NCI-H748 treated with DMSO at 0.1 percent for 48 hours (cell line): ENCODE measurements around the gene TGFBR2.
"Not testable (repeated sequence)": the region's sequence is repeated elsewhere in the genome, so short reads cannot be mapped to it uniquely, and the experiment has no call there.

Experiments
- DNase-seq: peaks from one replicate; lab custom pipeline; 2025; lab: John Stamatoyannopoulos, UW

The TGFBR2 gene

DNA sequence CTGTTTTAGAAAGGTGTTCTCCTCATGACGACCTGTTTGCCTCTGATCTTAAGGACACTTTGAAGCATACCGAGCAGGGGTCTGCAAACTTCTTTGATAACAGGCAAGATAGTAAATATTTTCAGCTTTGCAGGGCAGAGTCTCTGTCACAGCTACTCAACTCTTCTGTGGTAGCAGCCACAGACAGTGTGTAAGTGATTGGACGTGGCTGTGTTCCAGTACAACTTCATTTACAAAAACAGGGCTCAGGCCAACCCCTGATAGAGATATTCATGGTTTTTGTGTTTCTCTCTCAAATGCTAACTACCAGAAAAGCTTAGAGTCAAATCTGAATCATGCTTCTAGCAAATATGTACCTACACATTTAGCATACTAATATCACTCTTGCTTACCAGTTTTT, 51.5 kb downstream of the TGFBR2 start:
- DNase-seq = no peak

DNA sequence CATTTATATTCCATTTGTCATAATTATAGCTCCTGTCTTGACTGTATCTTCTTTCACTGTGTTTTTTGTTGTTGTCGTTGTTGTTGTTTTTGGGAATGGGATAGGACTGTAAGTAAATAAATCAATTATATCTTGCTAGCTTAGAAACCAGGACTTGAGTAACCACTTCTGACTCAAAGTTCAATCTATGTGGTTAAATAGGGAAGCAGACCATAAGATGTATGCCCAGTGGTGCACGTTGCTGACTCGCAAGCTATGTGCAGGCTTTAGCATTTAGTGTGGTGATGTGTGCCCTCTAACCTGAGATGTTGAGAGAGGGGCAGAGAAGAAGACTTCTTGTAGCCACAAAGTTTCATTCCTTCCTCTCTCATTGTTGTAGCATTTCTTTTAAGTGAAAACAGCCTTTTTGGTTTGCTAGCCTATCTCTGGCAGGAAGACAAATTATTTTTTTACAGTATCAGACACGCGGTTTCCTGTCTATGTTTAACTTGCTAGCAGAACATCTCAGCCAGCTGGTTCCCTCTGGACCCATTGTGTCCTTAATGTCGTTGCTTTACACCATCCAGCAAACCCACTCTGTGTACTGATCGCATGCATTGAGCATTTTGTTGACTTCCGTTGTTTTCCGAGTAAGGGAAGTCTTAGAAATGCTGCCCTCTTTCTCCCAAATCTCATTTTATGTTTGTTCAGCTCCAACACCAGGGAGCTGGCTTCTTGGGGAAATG, 52.1 kb downstream of the TGFBR2 start:
- no peak for DNase-seq

DNA sequence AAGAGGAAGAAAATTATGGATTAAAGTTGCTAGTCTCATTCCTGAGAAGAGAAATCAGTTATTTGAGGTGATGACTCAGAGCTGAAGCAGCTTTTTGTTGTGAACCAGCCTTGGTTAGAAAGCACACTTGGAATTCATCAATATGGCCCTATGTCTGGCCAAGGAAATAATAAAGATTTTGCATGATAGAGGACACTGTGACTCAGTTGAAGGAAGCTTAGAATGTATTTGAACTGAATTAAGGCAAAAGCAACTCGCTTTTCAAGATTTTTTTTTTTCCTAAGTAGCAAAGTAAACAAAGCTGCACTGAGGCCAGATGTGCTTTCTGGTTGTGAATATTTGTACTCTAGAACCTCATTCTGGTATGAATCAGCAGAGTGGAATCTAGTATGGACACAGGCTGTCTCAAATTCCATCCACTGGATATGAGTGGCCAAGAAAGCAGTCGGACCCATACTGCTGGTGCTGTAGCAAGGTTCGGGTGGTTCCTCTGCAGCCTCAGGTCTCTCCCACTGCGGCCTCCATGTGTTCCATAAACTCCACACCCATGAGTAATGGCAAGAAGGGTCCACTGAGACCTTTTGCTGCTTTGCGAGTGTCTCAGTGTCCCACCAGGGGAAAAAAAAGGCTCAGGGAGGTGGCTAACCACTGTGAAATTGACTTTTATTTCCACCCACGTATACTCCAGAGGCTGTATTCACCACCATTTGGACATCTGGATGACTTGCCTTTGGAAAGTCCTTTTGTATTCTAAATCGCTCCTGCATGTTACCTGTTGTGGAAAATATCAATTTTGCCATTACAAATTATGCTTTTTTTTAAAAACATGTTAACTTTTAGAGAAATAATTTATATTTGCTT, 53.1 kb downstream of the TGFBR2 start:
- DNase-seq = no peak

DNA sequence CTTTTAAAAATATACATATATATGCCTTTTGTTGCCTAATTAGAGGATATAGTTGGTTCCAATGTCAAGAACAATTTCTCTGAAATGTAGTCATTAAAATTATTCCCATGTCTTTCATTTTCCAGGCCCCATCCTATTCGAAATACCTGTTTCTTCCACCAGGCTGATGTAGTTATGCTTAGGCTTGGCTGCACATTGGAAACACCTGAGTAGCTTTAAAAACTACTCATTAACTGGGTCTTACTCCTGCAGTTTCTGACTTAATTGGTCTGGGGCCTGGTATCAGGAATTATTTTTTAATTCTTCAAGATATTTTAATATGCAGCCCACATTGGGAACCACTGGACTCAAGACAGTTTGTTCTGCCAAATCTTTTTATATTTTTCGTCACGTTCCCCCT, 53.7 kb downstream of the TGFBR2 start:
- no peak for DNase-seq

DNA sequence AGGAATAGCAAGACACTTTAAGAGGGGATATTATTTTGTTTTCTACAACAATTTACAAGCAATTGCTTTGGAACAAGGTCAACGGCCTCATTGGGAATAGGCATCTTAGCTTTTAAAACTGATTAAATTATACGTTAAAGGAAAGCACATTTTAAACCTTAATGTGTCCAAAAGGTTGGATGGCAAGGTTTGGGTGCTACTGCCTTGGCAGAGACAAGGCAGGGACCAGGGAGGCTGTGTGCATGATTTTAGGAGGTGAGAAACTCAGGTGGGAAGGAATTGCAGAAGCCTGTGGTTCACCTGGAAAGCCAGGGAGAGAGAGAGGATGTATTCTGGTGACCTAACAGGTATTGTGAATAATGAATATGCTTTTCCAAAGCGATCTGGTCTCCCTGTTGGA, 54.3 kb downstream of the TGFBR2 start:
- no peak for DNase-seq

DNA sequence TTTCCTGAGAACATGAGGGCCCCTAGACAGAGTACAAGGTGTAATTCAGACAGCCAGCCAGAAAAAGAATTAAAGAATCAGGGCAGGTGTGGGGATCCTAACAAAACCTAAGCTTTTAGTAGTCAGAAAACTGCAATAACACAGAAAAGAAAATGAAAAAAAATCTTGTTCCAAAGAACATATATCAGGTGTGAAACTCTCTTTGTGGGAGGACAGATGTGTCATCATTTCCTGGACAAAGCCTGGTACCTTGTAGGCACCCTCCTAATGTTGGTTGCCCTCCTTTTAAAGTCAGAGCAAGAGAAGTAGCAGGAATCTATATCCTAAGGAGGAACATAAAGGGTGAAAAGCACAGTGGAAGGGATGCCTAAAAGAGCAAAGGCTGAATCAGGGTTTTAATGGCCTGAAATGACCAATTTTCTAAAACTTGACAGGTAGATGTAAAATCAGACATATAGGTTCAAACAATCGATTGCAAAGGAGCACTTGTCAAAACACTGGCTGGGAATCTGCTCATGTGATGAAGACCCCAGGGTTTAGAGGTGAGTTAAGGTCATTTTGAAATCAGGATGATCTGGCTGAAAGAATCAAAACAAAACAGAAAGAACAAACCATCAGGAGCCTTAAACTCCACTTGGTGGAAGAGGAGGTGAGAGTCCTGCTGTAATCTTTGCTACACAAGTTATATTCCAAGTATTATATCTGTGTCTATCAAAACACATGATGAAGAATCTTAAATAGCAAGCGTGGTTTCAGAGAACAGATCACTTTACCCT, 54.9 kb downstream of the TGFBR2 start:
- DNase-seq = no peak

DNA sequence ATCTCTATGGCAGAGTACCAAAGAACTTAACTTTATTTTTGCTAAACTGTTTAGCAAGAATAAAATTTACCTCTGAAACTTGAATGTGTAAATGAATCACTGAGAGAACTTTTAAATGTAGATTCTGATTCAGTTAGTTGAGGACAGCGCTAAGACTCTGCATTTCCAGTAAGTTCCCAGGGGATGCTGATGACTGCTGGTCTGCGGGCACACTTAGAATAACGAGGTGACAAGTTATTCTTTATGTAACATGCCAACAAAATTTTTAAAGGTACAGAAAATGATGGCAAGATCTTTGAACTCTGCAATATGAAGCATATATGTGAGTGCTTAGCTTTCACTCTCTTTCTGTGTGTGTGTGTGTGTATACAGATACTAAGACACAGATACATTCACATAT, 56.4 kb downstream of the TGFBR2 start:
- DNase-seq = no peak

DNA sequence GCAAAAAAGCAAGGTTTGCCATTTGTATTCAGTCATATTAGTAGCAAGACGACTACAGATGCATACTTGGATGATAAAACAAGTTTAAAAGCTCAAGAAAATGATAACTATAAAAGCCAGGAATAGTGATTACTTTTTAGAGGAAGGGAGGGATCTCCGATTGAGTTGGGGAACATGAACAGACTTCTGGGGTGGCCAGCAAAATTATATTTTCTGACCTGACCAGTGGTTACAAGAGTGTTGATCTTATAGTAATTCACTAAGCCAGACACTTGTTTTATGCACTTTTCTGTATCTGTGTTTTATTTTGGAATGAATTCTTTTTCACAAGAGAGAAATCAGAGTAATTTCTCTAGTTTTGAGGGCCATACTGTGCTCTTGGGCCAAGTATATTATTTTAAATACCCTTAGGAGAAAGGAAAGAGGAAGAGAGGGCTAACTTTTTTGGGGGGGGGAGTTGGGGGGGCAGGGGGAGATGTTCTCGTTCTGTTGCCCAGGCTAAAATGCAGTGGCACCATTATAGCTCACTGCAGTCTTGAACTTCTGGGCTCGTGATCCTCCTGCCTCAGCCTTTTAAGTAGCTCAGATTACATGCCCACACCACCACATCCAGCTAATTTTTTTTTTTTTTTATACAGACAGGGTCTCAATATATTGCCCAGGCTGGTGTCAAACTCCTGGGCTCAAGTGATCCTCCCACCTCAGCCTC, 57.3 kb downstream of the TGFBR2 start:
- DNase-seq = no peak

DNA sequence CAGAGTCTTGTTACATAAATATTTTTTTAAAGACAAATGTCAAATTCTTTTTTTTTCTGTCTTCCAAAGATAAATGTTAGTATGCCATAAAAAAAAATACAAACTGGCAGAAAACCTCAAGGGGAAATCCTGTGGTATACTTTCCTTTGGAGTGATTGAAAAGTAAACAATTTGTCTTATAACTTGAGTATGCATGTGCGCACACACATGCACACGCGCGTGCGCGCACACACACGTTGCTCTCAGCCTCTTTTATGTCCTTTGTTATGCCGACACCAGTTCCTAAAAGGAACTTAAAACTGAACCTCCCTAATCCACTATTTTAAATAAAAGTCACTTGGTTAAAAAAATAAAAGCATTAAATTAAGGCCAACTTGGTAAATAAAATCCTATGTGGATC, 58.1 kb downstream of the TGFBR2 start:
- DNase-seq = no peak

DNA sequence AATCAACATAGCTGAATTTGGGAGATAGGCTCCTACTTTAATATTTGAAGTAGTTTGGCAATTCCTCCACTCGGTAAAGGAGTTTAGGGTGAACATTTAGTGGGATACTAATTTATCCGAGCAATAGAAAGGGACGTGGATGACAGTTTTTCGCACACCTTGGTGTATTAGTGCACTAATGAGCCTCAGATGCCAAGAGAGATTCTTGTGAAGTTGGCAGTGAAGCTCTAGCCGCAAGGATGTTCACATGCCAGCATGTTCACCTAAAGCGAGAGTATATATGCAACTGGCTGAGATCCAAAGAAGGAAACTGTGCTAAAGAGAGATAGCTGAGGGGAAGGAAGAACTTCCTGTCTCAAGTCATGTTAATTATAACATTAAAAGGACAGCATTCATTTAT, 58.5 kb downstream of the TGFBR2 start:
- DNase-seq = no peak

DNA sequence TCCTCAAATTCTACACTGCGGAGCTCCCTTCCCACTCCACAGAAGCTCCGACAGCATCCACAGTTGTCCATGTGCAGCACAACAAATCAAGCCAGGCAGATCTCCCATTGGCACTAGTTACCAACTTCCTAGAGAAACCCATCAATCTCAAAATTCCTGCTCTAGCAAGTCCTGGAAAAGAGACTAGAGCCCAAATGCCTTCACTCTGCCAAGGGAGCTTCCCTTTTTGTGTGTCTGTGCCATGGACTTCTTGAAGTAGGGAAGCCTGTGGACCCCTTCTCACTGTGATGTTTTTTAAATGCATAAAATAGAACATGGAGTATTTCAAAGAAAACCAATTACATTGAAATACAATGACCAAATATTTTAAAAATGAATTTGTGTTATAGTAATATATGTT, 59.1 kb downstream of the TGFBR2 start:
- no peak for DNase-seq

DNA sequence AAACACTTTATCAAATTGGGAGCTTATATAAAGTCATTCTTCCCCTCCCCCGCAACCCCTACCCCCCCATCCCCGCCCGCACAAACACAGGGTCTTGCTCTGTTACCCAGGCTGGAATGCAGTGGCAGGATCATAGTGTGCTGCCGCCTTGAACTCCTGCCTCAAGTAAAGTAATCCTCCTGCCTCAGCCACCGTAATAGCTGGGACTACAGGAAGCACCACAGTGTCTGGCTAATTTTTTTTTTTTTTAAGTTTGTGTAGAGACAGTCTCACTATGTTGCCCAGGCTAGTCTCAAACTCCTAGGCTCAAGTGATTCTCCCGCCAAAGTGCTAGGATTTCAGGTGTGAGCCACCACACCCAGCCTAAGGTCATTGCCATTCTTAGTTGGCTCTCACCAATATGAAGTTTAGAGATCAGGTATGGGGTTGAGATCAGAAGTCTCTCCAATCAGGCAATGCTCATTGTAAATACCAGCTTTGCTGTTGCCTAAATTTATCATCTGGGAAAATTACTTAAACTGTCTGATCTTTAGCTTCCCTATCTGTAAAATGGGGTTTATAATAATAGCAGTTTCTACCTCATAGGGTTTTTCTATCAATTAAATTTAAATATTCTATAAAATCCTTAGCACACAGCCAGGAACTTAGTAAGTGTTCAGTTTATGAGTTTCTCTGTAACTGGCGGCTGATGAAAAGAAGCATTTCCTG, 60.3 kb downstream of the TGFBR2 start:
- DNase-seq = no peak

DNA sequence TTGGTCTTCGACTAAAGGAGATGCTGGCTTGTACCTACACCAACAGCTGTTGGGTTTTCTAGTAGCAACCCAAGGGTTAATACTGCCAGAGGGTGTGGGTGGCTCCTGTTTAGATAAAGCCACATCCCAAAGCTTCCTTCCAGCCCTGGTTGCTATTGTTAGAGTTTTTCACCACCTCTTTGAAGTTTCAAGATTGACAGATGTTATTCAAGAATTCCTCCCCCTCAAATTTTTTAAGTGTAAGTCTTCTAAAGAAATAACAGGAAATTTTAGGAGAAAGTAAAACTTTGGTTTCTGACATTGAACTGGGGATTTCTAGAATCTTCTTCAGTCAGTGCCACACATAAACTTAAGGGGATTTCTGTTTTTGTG, 60.9 kb downstream of the TGFBR2 start:
- DNase-seq = no peak

DNA sequence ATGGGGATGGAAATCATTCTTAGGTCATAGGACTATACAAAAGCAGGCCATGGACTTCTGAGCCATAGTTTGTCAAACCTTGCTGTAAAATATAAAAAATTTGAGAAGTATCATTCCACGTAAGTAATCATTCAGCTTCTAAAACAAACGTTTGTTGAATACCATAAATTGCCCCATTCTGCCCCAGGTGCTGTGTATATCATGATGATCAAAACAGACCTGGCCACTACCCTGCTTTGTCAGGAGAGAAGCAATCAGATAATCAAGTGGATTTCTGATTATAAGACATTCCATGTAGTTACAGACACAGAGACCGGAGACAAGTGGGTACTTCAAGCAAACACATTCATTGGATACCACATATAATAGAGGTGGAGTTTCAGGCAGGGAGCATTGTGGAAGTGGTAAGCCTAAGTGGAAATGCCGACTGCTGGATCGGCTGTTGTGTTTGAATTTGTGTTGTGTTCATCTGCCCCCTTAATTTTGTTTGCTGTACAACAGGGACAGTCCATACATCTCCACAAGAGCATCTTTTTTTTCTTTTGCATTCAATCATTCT, 61.7 kb downstream of the TGFBR2 start:
- no peak for DNase-seq

DNA sequence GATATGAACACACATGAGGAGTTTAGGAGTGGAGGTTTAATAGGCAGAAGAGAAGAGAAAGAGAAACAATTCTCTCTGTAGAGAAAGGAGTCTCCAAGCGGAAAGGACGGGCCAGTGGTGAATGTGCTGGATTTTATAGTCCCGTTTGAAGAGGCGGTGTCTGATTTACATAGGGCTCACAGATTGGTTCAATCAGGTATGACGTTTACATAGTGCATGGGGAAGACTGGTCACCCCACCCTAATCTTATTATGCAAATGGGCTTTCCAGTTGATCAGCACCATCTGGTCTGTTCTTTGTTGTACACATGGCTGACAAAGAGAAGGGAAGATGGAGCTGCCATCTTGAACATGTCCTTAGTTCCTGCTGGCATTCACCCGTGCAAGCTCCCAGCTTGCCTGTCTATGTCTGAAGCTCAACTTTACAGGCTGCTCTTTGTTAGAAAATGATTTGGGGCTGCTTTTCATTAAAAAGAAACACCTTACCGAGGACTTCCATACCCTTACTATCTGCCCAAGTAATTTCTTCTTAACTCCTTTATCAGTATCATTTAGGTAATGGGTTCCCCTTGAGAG, 63.0 kb downstream of the TGFBR2 start:
- not testable (repeated sequence) for DNase-seq

DNA sequence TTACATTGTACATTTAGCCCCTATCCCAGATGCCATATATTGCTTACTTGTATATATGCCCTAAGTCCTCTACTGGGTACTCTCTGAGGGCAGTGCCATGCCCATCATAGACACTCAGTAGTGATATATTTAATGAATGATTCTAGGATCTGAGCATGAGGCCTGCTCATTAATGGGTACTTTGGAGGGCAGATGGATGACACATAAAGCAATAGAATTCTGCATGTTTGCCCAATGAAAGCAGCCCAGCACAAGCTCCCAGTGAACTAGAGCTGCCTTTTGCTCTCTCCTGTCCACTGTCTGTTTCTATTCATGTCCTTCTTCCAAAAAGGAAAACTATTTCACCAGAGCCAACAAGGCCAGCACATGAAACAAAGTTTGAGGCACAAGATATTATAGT, 63.9 kb downstream of the TGFBR2 start:
- no peak for DNase-seq

DNA sequence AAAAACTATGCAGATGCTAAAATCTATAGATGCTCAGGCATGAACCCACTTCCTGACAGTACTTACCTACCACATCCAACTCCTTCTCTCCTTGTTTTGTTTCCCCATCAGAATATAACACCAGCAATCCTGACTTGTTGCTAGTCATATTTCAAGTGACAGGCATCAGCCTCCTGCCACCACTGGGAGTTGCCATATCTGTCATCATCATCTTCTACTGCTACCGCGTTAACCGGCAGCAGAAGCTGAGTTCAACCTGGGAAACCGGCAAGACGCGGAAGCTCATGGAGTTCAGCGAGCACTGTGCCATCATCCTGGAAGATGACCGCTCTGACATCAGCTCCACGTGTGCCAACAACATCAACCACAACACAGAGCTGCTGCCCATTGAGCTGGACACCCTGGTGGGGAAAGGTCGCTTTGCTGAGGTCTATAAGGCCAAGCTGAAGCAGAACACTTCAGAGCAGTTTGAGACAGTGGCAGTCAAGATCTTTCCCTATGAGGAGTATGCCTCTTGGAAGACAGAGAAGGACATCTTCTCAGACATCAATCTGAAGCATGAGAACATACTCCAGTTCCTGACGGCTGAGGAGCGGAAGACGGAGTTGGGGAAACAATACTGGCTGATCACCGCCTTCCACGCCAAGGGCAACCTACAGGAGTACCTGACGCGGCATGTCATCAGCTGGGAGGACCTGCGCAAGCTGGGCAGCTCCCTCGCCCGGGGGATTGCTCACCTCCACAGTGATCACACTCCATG, 65.3 kb downstream of the TGFBR2 start:
- DNase-seq = no peak

DNA sequence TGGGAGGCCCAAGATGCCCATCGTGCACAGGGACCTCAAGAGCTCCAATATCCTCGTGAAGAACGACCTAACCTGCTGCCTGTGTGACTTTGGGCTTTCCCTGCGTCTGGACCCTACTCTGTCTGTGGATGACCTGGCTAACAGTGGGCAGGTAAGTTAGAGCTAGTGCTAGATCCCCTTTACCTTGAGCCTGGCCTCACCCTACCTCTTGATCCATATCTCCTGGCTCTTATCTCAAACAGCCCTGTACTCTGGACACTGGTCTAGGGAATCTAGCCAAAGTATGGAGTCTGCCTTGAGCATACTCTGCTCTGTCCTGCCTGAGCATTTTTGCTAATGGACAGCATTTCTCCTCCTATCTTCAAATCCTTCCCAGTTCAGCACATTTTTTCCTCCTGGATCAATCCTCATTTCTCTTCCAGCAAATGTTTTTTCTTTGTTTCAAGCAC, 65.9 kb downstream of the TGFBR2 start:
- DNase-seq = no peak

DNA sequence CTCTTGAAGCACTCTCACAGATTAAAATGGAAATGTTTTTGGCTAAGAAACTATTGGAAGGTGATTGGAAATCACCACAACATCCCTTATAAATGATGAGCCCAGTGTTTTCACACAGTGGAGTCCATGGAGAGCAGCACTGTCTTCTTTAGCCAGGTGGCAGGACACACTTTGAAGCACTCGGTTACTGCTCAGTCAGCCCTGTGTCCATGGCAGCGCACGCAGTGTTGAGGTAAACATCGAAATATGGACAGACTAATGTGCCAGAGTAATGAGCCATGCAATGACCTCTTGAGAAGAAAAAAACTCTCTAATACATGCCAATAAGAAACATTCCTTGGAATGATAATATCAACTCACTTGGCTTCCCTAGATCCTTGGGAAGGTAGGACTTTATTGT, 66.6 kb downstream of the TGFBR2 start:
- DNase-seq = no peak
